SH-SY5Y (cell line): ENCODE results near the gene CHN2.

Source experiments
- GATA2 ChIP-seq: IDR thresholded peaks from 2 replicates; pipeline ENCODE4 v1.6.1; 2011; ENCODE audit warnings: mild to moderate bottlenecking, low read depth, low read length
- GATA3 ChIP-seq: IDR thresholded peaks from 2 replicates; pipeline ENCODE4 v1.6.1; 2011; ENCODE audit warnings: low read depth, mild to moderate bottlenecking, low read length, moderate library complexity

GRCh38 chr7:29505931-29506330 lies 311.4 kb downstream of the CHN2 start:
- TF ChIP-seq GATA2: no peak
- TF ChIP-seq GATA3: no peak
